ENCODE measurements around the gene ARHGEF10L. TPM values are rescaled to one million over a fixed set of nuclear protein-coding genes. Genes with fewer than 3 reads are reported as not detected.

Gene ARHGEF10L
- total RNA-seq, 4 donors from 2014 or later, result 30.0 to 61.4 (median 44.7) TPM

GRCh38 chr1:17520041-17520440 lies 19.5 kb upstream of the ARHGEF10L start:
- 37 to 43% methylated on average over 4 to 12 of the region's 12 CpGs for WGBS, 2 donors
- H3K27me3 ChIP-seq, result peaks cover 0 to 3% (median 0%) of the 10 kb centered on the region in 4 donors
- no peak for TF ChIP-seq CTCF (IDR thresholded peaks at IDR 0.05)
- TF ChIP-seq POLR2A (IDR thresholded peaks at IDR 0.05), result peak in 2 of 4 donors; percentile 36 to 60
- peak overlapping the region; percentile 43 to 64 (median 58) for H3K4me3 ChIP-seq
- peaks cover 4 to 58% (median 20%) of the 10 kb centered on the region in 3 donors for H3K4me1 ChIP-seq
- H3K9me3 ChIP-seq, result no peaks in the 10 kb centered on the region
- DNase-seq, result no peak
- no peaks in the 10 kb centered on the region for H3K36me3 ChIP-seq
- intact Hi-C loops (cut with DNase I), result no loop called here
- H3K27ac ChIP-seq, result peak overlapping the region; percentile 68 to 94 (median 90)

GRCh38 chr1:17520473-17521319 lies 18.8 kb upstream of the ARHGEF10L start:
- DNase-seq, result no peak
- WGBS, 2 donors, result 41 to 50% methylated on average over 4 to 12 of the region's 13 CpGs
- Histone ChIP-seq H3K9me3 (no peaks in the 10 kb centered on the region), H3K4me1 (peaks cover 9 to 65% (median 26%) of the 10 kb centered on the region in 3 donors), H3K4me3 (peak overlapping the region; percentile 43 to 64 (median 58)), H3K27ac (peak overlapping the region; percentile 68 to 94 (median 90)), H3K36me3 (no peaks in the 10 kb centered on the region), H3K27me3 (peaks cover 0 to 3% (median 0%) of the 10 kb centered on the region in 4 donors)
- TF ChIP-seq POLR2A (IDR thresholded peaks at IDR 0.05) (no peak), CTCF (IDR thresholded peaks at IDR 0.05) (peak in 1 of 6 experiments; percentile 16)
- intact Hi-C loops (cut with DNase I), result no loop called here

- WGBS, 2 donors, result 44% methylated on average over 16 of the region's 19 CpGs; no CpG with 5 or more reads in 1 of the 2 donors
- no peak for DNase-seq
- Histone ChIP-seq H3K4me3 (peak overlapping the region in 3 of 4 donors; percentile 57 to 64 (median 60)), H3K27me3 (peaks cover 0 to 3% (median 0%) of the 10 kb centered on the region in 4 donors), H3K27ac (peak overlapping the region; percentile 68 to 94 (median 90)), H3K36me3 (no peaks in the 10 kb centered on the region), H3K9me3 (no peaks in the 10 kb centered on the region), H3K4me1 (peaks cover 23 to 68% (median 37%) of the 10 kb centered on the region in 3 donors)
- intact Hi-C loops (cut with DNase I), result no loop called here
- TF ChIP-seq CTCF (IDR thresholded peaks at IDR 0.05), result no peak
Measured at GRCh38 chr1:17521946-17522612, 17.4 kb upstream of the ARHGEF10L start.

GRCh38 chr1:17523321-17524041 lies 16.0 kb upstream of the ARHGEF10L start:
- H3K4me1 ChIP-seq, result peaks cover 34 to 82% (median 40%) of the 10 kb centered on the region in 3 donors
- H3K27ac ChIP-seq, result peak overlapping the region in 3 of 4 donors; percentile 2 to 93 (median 91)
- intact Hi-C loops (cut with DNase I), result no loop called here
- peaks cover 0 to 3% (median 0%) of the 10 kb centered on the region in 4 donors for H3K27me3 ChIP-seq
- TF ChIP-seq CTCF (IDR thresholded peaks at IDR 0.05) (no peak), POLR2A (IDR thresholded peaks at IDR 0.05) (no peak)
- 82 to 100% methylated on average over 1 to 7 of the region's 7 CpGs for WGBS, 2 donors
- DNase-seq, result no peak
- no peaks in the 10 kb centered on the region for H3K36me3 ChIP-seq
- H3K9me3 ChIP-seq, result no peaks in the 10 kb centered on the region
- no peak overlapping the region for H3K4me3 ChIP-seq
